ENCODE measurements around the gene FAIM2. TPM values are rescaled to one million over a fixed set of nuclear protein-coding genes. Genes with fewer than 3 reads are reported as not detected.

Gene FAIM2
- total RNA-seq, 1 experiment from 2014 or later = not detected

- Mint-ChIP-seq H3K27me3 (ENCODE audit: unreplicated experiment) (no peaks in the 10 kb centered on the region), H3K4me3 (ENCODE audit: low read depth, unreplicated experiment) (no peak overlapping the region), H3K36me3 (ENCODE audit: insufficient read depth, unreplicated experiment) (peaks cover 8% of the 10 kb centered on the region), H3K4me1 (ENCODE audit: low read depth, unreplicated experiment) (peaks cover 26% of the 10 kb centered on the region), H3K27ac (ENCODE audit: unreplicated experiment) (no peak overlapping the region), H3K9me3 (ENCODE audit: low read depth, unreplicated experiment) (no peaks in the 10 kb centered on the region)
- no peak for TF ChIP-seq CTCF (IDR thresholded peaks at IDR 0.05; ENCODE audit: unreplicated experiment)
- no TSS peak for BruUV-seq (replicated peaks)
- DNase-seq = no peak
- intact Hi-C loops (cut with micrococcal nuclease; ENCODE audit: unreplicated experiment) = no loop called here
- CTCF ChIA-PET = interaction anchor here (0.6 kb wide), 1 partner anchor 132 kb away, joined by 5 read pairs; no protein-coding TSS in a partner anchor
These were observed 44.0 kb upstream of the FAIM2 start for GRCh38 chr12:49947593-49948226.

GRCh38 chr12:49946497-49946896, 42.8 kb upstream of the FAIM2 start:
- intact Hi-C loops (cut with micrococcal nuclease; ENCODE audit: unreplicated experiment) = no loop called here
- CTCF ChIA-PET = interaction anchor here (1.4 kb wide), 1 partner anchor 14 kb away, joined by 20 read pairs; the partner anchor contains the start of gene AQP5
- peaks cover 32% of the 10 kb centered on the region for H3K4me1 Mint-ChIP-seq (ENCODE audit: low read depth, unreplicated experiment)

GRCh38 chr12:49946086-49946485, 42.4 kb upstream of the FAIM2 start:
- no peak for TF ChIP-seq CTCF (IDR thresholded peaks at IDR 0.05; ENCODE audit: unreplicated experiment)
- CTCF ChIA-PET = interaction anchor here (1.0 to 1.7 kb wide), 7 partner anchors 9 to 79 kb away, joined by 3 to 20 read pairs (median 15); partner anchors contain the start of genes AQP5 and RACGAP1
- intact Hi-C loops (cut with micrococcal nuclease; ENCODE audit: unreplicated experiment) = no loop called here
- H3K36me3 Mint-ChIP-seq (ENCODE audit: insufficient read depth, unreplicated experiment) = peaks cover 8% of the 10 kb centered on the region
- H3K9me3 Mint-ChIP-seq (ENCODE audit: low read depth, unreplicated experiment) = no peaks in the 10 kb centered on the region
- H3K4me3 Mint-ChIP-seq (ENCODE audit: low read depth, unreplicated experiment) = no peak overlapping the region
- H3K27me3 Mint-ChIP-seq (ENCODE audit: unreplicated experiment) = no peaks in the 10 kb centered on the region
- H3K27ac Mint-ChIP-seq (ENCODE audit: unreplicated experiment) = no peak overlapping the region
- BruUV-seq (replicated peaks) = no TSS peak
- H3K4me1 Mint-ChIP-seq (ENCODE audit: low read depth, unreplicated experiment) = peaks cover 32% of the 10 kb centered on the region
- DNase-seq = no peak

More at GRCh38 chr12:49946497-49946896, 42.8 kb upstream of the FAIM2 start:
- no TSS peak for BruUV-seq (replicated peaks)
- TF ChIP-seq CTCF (IDR thresholded peaks at IDR 0.05; ENCODE audit: unreplicated experiment) = no peak
- H3K4me3 Mint-ChIP-seq (ENCODE audit: low read depth, unreplicated experiment) = no peak overlapping the region
- no peaks in the 10 kb centered on the region for H3K9me3 Mint-ChIP-seq (ENCODE audit: low read depth, unreplicated experiment)
- no peak for DNase-seq
- H3K27me3 Mint-ChIP-seq (ENCODE audit: unreplicated experiment) = no peaks in the 10 kb centered on the region
- peaks cover 8% of the 10 kb centered on the region for H3K36me3 Mint-ChIP-seq (ENCODE audit: insufficient read depth, unreplicated experiment)
- H3K27ac Mint-ChIP-seq (ENCODE audit: unreplicated experiment) = no peak overlapping the region

- H3K4me3 Mint-ChIP-seq (ENCODE audit: low read depth, unreplicated experiment) = peak overlapping the region; percentile 27
- no peaks in the 10 kb centered on the region for H3K9me3 Mint-ChIP-seq (ENCODE audit: low read depth, unreplicated experiment)
- no peaks in the 10 kb centered on the region for H3K27me3 Mint-ChIP-seq (ENCODE audit: unreplicated experiment)
- H3K27ac Mint-ChIP-seq (ENCODE audit: unreplicated experiment) = peak overlapping the region; percentile 35
- peak; percentile 74 for TF ChIP-seq CTCF (IDR thresholded peaks at IDR 0.05; ENCODE audit: unreplicated experiment)
- BruUV-seq (replicated peaks) = no TSS peak
- H3K36me3 Mint-ChIP-seq (ENCODE audit: insufficient read depth, unreplicated experiment) = peaks cover 8% of the 10 kb centered on the region
- DNase-seq = peak; percentile 88
- H3K4me1 Mint-ChIP-seq (ENCODE audit: low read depth, unreplicated experiment) = peaks cover 32% of the 10 kb centered on the region
- intact Hi-C loops (cut with micrococcal nuclease; ENCODE audit: unreplicated experiment) = loop anchor here (2.0 kb wide), 1 partner anchor 79 kb away; no protein-coding TSS in a partner anchor
- CTCF ChIA-PET = interaction anchor here (0.5 to 1.7 kb wide), 11 partner anchors 8 to 323 kb away, joined by 3 to 20 read pairs (median 4); partner anchors contain the start of genes AQP5 and RACGAP1
These were observed 41.8 kb upstream of the FAIM2 start for GRCh38 chr12:49945394-49946080.
